Measurements from ENCODE around the gene RAP1GAP. TPM values are rescaled to one million over a fixed set of nuclear protein-coding genes. Genes with fewer than 3 reads are reported as not detected.

The RAP1GAP gene
- total and polyA plus RNA-seq, 2 donors from 2014 or later = 39.2 to 200 TPM

GRCh38 chr1:21585037-21585436 lies 84.1 kb downstream of the RAP1GAP start:
- FAIRE-seq (no peak), DNase-seq (no peak)
- Histone ChIP-seq H3K27me3 (ENCODE audit: control insufficient read depth, insufficient read depth, low read length) (no peaks in the 10 kb centered on the region), H3K9ac (ENCODE audit: low read length in 3 of 3) (no peak overlapping the region), H3K9me3 (ENCODE audit: control insufficient read depth in 2 of 3, insufficient read depth in 1 of 3, low read length in 3 of 3) (no peaks in the 10 kb centered on the region), H3K27ac (ENCODE audit: low read depth in 2 of 2, low read length in 2 of 2) (no peak overlapping the region), H3K36me3 (ENCODE audit: control insufficient read depth in 2 of 3, insufficient read depth in 3 of 3, low read length in 3 of 3) (no peaks in the 10 kb centered on the region), H3K4me1 (ENCODE audit: control insufficient read depth in 2 of 3, insufficient read depth in 2 of 3, low read depth in 1 of 3, low read length in 3 of 3) (peaks cover 0 to 9% (median 8%) of the 10 kb centered on the region in 3 donors), H3K4me3 (ENCODE audit: low read length in 3 of 3) (no peak overlapping the region)
- intact Hi-C loops (cut with DNase I) = no loop called here
- TF ChIP-seq, protein P1, sequence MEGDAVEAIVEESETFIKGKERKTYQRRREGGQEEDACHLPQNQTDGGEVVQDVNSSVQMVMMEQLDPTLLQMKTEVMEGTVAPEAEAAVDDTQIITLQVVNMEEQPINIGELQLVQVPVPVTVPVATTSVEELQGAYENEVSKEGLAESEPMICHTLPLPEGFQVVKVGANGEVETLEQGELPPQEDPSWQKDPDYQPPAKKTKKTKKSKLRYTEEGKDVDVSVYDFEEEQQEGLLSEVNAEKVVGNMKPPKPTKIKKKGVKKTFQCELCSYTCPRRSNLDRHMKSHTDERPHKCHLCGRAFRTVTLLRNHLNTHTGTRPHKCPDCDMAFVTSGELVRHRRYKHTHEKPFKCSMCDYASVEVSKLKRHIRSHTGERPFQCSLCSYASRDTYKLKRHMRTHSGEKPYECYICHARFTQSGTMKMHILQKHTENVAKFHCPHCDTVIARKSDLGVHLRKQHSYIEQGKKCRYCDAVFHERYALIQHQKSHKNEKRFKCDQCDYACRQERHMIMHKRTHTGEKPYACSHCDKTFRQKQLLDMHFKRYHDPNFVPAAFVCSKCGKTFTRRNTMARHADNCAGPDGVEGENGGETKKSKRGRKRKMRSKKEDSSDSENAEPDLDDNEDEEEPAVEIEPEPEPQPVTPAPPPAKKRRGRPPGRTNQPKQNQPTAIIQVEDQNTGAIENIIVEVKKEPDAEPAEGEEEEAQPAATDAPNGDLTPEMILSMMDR (IDR thresholded peaks at IDR 0.05; ENCODE audit: borderline replicate concordance, extremely low read depth, insufficient read depth) = no peak

DNA sequence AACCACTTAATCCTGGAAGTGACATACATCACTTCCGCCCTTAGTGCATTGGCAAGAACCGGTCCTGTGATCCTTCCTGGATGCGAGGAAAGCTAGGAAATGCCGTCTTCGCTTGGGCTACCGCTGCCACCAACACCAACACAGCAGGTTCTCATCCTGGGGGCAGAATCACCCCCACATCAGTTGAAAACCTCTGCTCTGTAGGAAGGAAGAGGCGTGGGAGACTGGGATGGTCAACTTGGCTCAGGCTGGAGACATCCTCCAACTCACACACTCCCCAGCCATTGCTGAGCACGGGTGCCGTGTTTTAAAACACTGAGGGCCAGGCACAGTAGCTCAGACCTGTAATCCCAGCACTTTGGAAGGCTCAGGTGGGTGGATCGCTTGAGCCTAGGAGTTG lies 85.1 kb downstream of the RAP1GAP start:
- H3K4me3 ChIP-seq (ENCODE audit: low read length in 3 of 3) = no peak overlapping the region
- no peak for DNase-seq
- intact Hi-C loops (cut with DNase I) = no loop called here
- no peaks in the 10 kb centered on the region for H3K9me3 ChIP-seq (ENCODE audit: control insufficient read depth in 2 of 3, insufficient read depth in 1 of 3, low read length in 3 of 3)
- H3K27me3 ChIP-seq (ENCODE audit: control insufficient read depth, insufficient read depth, low read length) = no peaks in the 10 kb centered on the region
- no peak overlapping the region for H3K27ac ChIP-seq (ENCODE audit: low read depth in 2 of 2, low read length in 2 of 2)
- TF ChIP-seq, protein P1 (IDR thresholded peaks at IDR 0.05; ENCODE audit: borderline replicate concordance, extremely low read depth, insufficient read depth) = no peak
- H3K4me1 ChIP-seq (ENCODE audit: control insufficient read depth in 2 of 3, insufficient read depth in 2 of 3, low read depth in 1 of 3, low read length in 3 of 3) = peaks cover 0 to 13% (median 12%) of the 10 kb centered on the region in 3 donors
- no peak overlapping the region for H3K9ac ChIP-seq (ENCODE audit: low read length in 3 of 3)
- no peak for FAIRE-seq
- no peaks in the 10 kb centered on the region for H3K36me3 ChIP-seq (ENCODE audit: control insufficient read depth in 2 of 3, insufficient read depth in 3 of 3, low read length in 3 of 3)

GRCh38 chr1:21579791-21580190 lies 89.4 kb downstream of the RAP1GAP start:
- H3K4me3 ChIP-seq (ENCODE audit: low read length in 3 of 3) = no peak overlapping the region
- intact Hi-C loops (cut with DNase I) = no loop called here
- TF ChIP-seq, protein P1 (IDR thresholded peaks at IDR 0.05; ENCODE audit: borderline replicate concordance, extremely low read depth, insufficient read depth) = no peak
- FAIRE-seq (no peak), DNase-seq (no peak)
- no peaks in the 10 kb centered on the region for H3K9me3 ChIP-seq (ENCODE audit: control insufficient read depth in 2 of 3, insufficient read depth in 1 of 3, low read length in 3 of 3)
- peaks cover 0 to 10% (median 5%) of the 10 kb centered on the region in 3 donors for H3K4me1 ChIP-seq (ENCODE audit: control insufficient read depth in 2 of 3, insufficient read depth in 2 of 3, low read depth in 1 of 3, low read length in 3 of 3)
- H3K27me3 ChIP-seq (ENCODE audit: control insufficient read depth, insufficient read depth, low read length) = no peaks in the 10 kb centered on the region
- H3K9ac ChIP-seq (ENCODE audit: low read length in 3 of 3) = no peak overlapping the region
- H3K27ac ChIP-seq (ENCODE audit: low read depth in 2 of 2, low read length in 2 of 2) = no peak overlapping the region
- no peaks in the 10 kb centered on the region for H3K36me3 ChIP-seq (ENCODE audit: control insufficient read depth in 2 of 3, insufficient read depth in 3 of 3, low read length in 3 of 3)

GRCh38 chr1:21577933-21578332 lies 91.2 kb downstream of the RAP1GAP start:
- peaks cover 0 to 15% (median 5%) of the 10 kb centered on the region in 3 donors for H3K4me1 ChIP-seq (ENCODE audit: control insufficient read depth in 2 of 3, insufficient read depth in 2 of 3, low read depth in 1 of 3, low read length in 3 of 3)
- DNase-seq (no peak), FAIRE-seq (no peak)
- TF ChIP-seq, protein P1 (IDR thresholded peaks at IDR 0.05; ENCODE audit: borderline replicate concordance, extremely low read depth, insufficient read depth) = no peak
- H3K27ac ChIP-seq (ENCODE audit: low read depth in 2 of 2, low read length in 2 of 2) = peak overlapping the region; percentile 68 to 80
- no peak overlapping the region for H3K9ac ChIP-seq (ENCODE audit: low read length in 3 of 3)
- H3K4me3 ChIP-seq (ENCODE audit: low read length in 3 of 3) = no peak overlapping the region
- no peaks in the 10 kb centered on the region for H3K9me3 ChIP-seq (ENCODE audit: control insufficient read depth in 2 of 3, insufficient read depth in 1 of 3, low read length in 3 of 3)
- no peaks in the 10 kb centered on the region for H3K27me3 ChIP-seq (ENCODE audit: control insufficient read depth, insufficient read depth, low read length)
- intact Hi-C loops (cut with DNase I) = no loop called here
- no peaks in the 10 kb centered on the region for H3K36me3 ChIP-seq (ENCODE audit: control insufficient read depth in 2 of 3, insufficient read depth in 3 of 3, low read length in 3 of 3)
